Measurements from ENCODE around the gene TMPRSS2.

DNA sequence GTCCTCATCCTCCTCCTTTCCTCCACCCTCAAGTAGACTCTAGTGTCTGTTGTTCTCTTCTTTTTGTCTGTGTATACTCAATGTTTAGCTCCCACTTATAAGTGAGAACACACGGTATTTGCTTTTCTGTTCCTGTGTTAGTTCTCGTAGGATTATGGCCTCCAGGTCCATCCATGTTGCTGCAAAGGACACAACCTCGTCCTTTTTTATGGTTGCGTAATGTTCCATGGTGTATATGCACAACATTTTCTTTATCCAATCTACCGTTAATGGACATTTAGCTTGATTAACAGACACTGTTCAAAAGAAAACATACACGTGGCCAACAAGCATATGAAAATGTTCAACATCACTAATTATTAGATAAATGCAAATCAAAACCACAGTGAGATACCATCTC, 44.3 kb upstream of the TMPRSS2 start:
- TF ChIP-seq, protein P1, sequence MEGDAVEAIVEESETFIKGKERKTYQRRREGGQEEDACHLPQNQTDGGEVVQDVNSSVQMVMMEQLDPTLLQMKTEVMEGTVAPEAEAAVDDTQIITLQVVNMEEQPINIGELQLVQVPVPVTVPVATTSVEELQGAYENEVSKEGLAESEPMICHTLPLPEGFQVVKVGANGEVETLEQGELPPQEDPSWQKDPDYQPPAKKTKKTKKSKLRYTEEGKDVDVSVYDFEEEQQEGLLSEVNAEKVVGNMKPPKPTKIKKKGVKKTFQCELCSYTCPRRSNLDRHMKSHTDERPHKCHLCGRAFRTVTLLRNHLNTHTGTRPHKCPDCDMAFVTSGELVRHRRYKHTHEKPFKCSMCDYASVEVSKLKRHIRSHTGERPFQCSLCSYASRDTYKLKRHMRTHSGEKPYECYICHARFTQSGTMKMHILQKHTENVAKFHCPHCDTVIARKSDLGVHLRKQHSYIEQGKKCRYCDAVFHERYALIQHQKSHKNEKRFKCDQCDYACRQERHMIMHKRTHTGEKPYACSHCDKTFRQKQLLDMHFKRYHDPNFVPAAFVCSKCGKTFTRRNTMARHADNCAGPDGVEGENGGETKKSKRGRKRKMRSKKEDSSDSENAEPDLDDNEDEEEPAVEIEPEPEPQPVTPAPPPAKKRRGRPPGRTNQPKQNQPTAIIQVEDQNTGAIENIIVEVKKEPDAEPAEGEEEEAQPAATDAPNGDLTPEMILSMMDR (IDR thresholded peaks at IDR 0.05), result no peak
- no peak for TF ChIP-seq POLR2A (IDR thresholded peaks at IDR 0.05)

All from lower leg skin (tissue), 3 donors.